H1 (cell line): Measurements from ENCODE around the gene CLTCL1. TPM values are rescaled to one million over a fixed set of nuclear protein-coding genes. Genes with fewer than 3 reads are reported as not detected.

Source experiments
- ASH2L ChIP-seq: fragments of 200-600, 300-600 bp; sonication (generic); IDR thresholded peaks from one replicate; pipeline ENCODE4 v1.7.1; 2017; ENCODE audit warnings: low read length
- KDM4A ChIP-seq: IDR thresholded peaks from one replicate; pipeline ENCODE4 v1.7.1; 2012; ENCODE audit warnings: low read depth, mild to moderate bottlenecking, moderate library complexity, low read length, inconsistent platforms; ENCODE audit not compliant: severe bottlenecking
- KDM5A ChIP-seq: fragments of 200-600 bp; IDR thresholded peaks from 2 replicates; pipeline ENCODE4 v1.7.1; 2012; ENCODE audit warnings: mild to moderate bottlenecking, low read length, inconsistent platforms, mixed read lengths
- POLR2A ChIP-seq, 2 experiments: IDR thresholded peaks; 1 replicate in 1 of 2; 2 replicates in 1 of 2; pipeline ENCODE4 v1.6.1; 2011; ENCODE audit warnings: low read depth in 2 of 2, low read length in 2 of 2, mild to moderate bottlenecking in 2 of 2; ENCODE audit errors: control extremely low read depth in 1 of 2
- POLR2AphosphoS5 ChIP-seq: IDR thresholded peaks from 2 replicates; pipeline ENCODE4 v1.6.1; 2011; ENCODE audit warnings: low read depth, low read length
- SIX5 ChIP-seq: IDR thresholded peaks from 2 replicates; pipeline ENCODE4 v1.6.1; 2011; ENCODE audit warnings: mild to moderate bottlenecking, low read depth, low read length
- TAF1 ChIP-seq: IDR thresholded peaks from 2 replicates; pipeline ENCODE4 v1.6.1; 2011; ENCODE audit warnings: mild to moderate bottlenecking, low read depth, low read length
- polyA plus RNA-seq, 7 experiments: library from polyadenylated mRNA; depleted of rRNA in 3 of 7; stranded (reverse) in 5 of 7; unstranded in 2 of 7; fragments of >200 nt in 5 of 7; fragments of 200-250 nt in 2 of 7; gene quantifications; 1 replicate in 5 of 7; 2 replicates in 1 of 7; 4 replicates in 1 of 7; pipeline versions ENCODE4 v1.2.1 to v1.2.3, GENCODE V29; 2011 to 2013; ENCODE audit warnings: missing spikeins in 2 of 7, mixed read lengths in 2 of 7
- total RNA-seq: library from RNA; stranded (reverse); fragmentation: NEBNext Ultra II Directional; extraction: Animal tissue kit (Norgen Biotek cat#: 25700); gene quantifications from 2 replicates; pipeline ENCODE4 v1.2.1, GENCODE V29; 2021
- TF ChIP-seq, protein P1 (sequence below): fragments of 300-600 bp; sonication (generic); IDR thresholded peaks from 2 replicates; pipeline ENCODE4 v1.7.1; 2012; ENCODE audit warnings: low read length, moderate library complexity, mild to moderate bottlenecking, inconsistent platforms; ENCODE audit not compliant: insufficient replicate concordance

The CLTCL1 gene
- total and polyA plus RNA-seq, 2 of the 8 experiments (the other 6 are each of a cell fraction or from before 2014, with no cell fraction given): 12.4 to 17.0 TPM

DNA sequence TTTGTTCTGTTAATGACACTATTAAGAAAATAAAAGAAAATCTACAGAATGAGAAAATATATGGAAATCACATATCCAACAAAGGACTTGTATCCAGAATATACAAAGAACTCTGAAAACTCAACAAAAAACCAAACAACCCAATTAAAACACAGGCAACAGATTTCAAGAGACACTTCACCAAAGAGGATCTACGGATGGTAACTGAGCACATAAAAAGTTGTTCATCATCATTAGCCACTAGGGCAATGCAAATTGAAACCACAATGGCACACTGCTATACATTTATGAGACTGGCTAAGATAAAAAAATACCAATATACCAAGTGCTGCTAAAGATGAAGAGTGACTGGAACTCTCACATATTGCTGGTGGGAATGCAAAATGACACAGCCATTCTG, 78.5 kb downstream of the CLTCL1 start (continued):
- TF ChIP-seq, protein P1, sequence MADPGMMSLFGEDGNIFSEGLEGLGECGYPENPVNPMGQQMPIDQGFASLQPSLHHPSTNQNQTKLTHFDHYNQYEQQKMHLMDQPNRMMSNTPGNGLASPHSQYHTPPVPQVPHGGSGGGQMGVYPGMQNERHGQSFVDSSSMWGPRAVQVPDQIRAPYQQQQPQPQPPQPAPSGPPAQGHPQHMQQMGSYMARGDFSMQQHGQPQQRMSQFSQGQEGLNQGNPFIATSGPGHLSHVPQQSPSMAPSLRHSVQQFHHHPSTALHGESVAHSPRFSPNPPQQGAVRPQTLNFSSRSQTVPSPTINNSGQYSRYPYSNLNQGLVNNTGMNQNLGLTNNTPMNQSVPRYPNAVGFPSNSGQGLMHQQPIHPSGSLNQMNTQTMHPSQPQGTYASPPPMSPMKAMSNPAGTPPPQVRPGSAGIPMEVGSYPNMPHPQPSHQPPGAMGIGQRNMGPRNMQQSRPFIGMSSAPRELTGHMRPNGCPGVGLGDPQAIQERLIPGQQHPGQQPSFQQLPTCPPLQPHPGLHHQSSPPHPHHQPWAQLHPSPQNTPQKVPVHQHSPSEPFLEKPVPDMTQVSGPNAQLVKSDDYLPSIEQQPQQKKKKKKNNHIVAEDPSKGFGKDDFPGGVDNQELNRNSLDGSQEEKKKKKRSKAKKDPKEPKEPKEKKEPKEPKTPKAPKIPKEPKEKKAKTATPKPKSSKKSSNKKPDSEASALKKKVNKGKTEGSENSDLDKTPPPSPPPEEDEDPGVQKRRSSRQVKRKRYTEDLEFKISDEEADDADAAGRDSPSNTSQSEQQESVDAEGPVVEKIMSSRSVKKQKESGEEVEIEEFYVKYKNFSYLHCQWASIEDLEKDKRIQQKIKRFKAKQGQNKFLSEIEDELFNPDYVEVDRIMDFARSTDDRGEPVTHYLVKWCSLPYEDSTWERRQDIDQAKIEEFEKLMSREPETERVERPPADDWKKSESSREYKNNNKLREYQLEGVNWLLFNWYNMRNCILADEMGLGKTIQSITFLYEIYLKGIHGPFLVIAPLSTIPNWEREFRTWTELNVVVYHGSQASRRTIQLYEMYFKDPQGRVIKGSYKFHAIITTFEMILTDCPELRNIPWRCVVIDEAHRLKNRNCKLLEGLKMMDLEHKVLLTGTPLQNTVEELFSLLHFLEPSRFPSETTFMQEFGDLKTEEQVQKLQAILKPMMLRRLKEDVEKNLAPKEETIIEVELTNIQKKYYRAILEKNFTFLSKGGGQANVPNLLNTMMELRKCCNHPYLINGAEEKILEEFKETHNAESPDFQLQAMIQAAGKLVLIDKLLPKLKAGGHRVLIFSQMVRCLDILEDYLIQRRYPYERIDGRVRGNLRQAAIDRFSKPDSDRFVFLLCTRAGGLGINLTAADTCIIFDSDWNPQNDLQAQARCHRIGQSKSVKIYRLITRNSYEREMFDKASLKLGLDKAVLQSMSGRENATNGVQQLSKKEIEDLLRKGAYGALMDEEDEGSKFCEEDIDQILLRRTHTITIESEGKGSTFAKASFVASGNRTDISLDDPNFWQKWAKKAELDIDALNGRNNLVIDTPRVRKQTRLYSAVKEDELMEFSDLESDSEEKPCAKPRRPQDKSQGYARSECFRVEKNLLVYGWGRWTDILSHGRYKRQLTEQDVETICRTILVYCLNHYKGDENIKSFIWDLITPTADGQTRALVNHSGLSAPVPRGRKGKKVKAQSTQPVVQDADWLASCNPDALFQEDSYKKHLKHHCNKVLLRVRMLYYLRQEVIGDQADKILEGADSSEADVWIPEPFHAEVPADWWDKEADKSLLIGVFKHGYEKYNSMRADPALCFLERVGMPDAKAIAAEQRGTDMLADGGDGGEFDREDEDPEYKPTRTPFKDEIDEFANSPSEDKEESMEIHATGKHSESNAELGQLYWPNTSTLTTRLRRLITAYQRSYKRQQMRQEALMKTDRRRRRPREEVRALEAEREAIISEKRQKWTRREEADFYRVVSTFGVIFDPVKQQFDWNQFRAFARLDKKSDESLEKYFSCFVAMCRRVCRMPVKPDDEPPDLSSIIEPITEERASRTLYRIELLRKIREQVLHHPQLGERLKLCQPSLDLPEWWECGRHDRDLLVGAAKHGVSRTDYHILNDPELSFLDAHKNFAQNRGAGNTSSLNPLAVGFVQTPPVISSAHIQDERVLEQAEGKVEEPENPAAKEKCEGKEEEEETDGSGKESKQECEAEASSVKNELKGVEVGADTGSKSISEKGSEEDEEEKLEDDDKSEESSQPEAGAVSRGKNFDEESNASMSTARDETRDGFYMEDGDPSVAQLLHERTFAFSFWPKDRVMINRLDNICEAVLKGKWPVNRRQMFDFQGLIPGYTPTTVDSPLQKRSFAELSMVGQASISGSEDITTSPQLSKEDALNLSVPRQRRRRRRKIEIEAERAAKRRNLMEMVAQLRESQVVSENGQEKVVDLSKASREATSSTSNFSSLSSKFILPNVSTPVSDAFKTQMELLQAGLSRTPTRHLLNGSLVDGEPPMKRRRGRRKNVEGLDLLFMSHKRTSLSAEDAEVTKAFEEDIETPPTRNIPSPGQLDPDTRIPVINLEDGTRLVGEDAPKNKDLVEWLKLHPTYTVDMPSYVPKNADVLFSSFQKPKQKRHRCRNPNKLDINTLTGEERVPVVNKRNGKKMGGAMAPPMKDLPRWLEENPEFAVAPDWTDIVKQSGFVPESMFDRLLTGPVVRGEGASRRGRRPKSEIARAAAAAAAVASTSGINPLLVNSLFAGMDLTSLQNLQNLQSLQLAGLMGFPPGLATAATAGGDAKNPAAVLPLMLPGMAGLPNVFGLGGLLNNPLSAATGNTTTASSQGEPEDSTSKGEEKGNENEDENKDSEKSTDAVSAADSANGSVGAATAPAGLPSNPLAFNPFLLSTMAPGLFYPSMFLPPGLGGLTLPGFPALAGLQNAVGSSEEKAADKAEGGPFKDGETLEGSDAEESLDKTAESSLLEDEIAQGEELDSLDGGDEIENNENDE: no peak
- no peak for TF ChIP-seq POLR2A (IDR thresholded peaks at IDR 0.05; ENCODE audit: control extremely low read depth in 1 of 2, low read depth in 2 of 2, low read length in 2 of 2)
- TF ChIP-seq KDM5A: no peak
- TF ChIP-seq SIX5: no peak
- no peak for TF ChIP-seq TAF1
- no peak for TF ChIP-seq KDM4A
- TF ChIP-seq ASH2L: no peak
- no peak for TF ChIP-seq POLR2AphosphoS5
- TF ChIP-seq, all 59 proteins: peak for 0
